Vagina (tissue), 2 donors: ENCODE results near the gene SGPP2. TPM values are rescaled to one million over a fixed set of nuclear protein-coding genes. Genes with fewer than 3 reads are reported as not detected.
A peak's percentile ranks its signal among the peaks of the same experiment; 100 is the strongest.
"Not testable (repeated sequence)": the region's sequence is repeated elsewhere in the genome, so short reads cannot be mapped to it uniquely, and the experiment has no call there.

ENCODE experiments used
- DNase-seq, 2 donors: peaks; one replicate each; pipeline ENCODE4 v3.0.0-alpha.2; 2017; ENCODE audit errors: extremely low spot score in 2 of 2
- H3K27ac ChIP-seq: fragments of 200-600 bp; sonication (generic); one replicate; pipeline ENCODE4 v1.5.1; 2019
- H3K27me3 ChIP-seq: fragments of 200-600 bp; sonication (generic); one replicate; pipeline ENCODE4 v1.5.1; 2019
- H3K36me3 ChIP-seq, 2 donors: fragments of 200-600 bp; sonication (generic); one replicate each; pipeline ENCODE4 v1.5.1; 2017 to 2019
- H3K4me1 ChIP-seq: fragments of 200-600 bp; sonication (generic); one replicate; pipeline ENCODE4 v1.5.1; 2019
- H3K4me3 ChIP-seq, 2 donors: fragments of 200-600 bp; sonication (generic); 1 replicate in 1 of 2; 2 replicates in 1 of 2; pipeline ENCODE4 v1.5.1; 2016 to 2019
- H3K9me3 ChIP-seq: fragments of 200-600 bp; sonication (generic); one replicate; pipeline ENCODE4 v1.5.1; 2019
- CTCF ChIP-seq, 3 experiments: fragments of 450-650 bp in 2 of 3; fragments of 200-600 bp in 1 of 3; sonication (generic) in 1 of 3; IDR thresholded peaks; one replicate each; pipeline ENCODE4 v1.5.1; 2017 to 2019; ENCODE audit warnings: antibody characterized with exemption in 3 of 3, mild to moderate bottlenecking in 2 of 3, moderate library complexity in 2 of 3
- POLR2A ChIP-seq, 2 donors: fragments of 450-650 bp; IDR thresholded peaks; one replicate each; pipeline ENCODE4 v1.6.1; 2017; ENCODE audit warnings: antibody characterized with exemption in 2 of 2, mild to moderate bottlenecking in 2 of 2, moderate library complexity in 2 of 2
- POLR2AphosphoS5 ChIP-seq, 2 donors: sonication (generic); formaldehyde crosslinking; IDR thresholded peaks; one replicate each; pipeline ENCODE4 v1.9.0; 2017; ENCODE audit warnings: antibody characterized with exemption in 2 of 2, mild to moderate bottlenecking in 2 of 2, low read depth in 1 of 2; ENCODE audit not compliant: insufficient read depth in 1 of 2
- intact Hi-C: fragments of 100-400 bp; cut with DNase I; formaldehyde crosslinking; loops from one replicate; pipeline ENCODE4 v1.15.1; 2023
- total RNA-seq: library from RNA; depleted of rRNA; stranded (reverse); fragments of >200 nt; gene quantifications from one replicate; pipeline ENCODE4 v1.2.3, GENCODE V29; 2016

The SGPP2 gene
- total RNA-seq, 1 donor from 2014 or later: 24.8 TPM

- TF ChIP-seq POLR2A (IDR thresholded peaks at IDR 0.05): no peak
- TF ChIP-seq POLR2AphosphoS5 (IDR thresholded peaks at IDR 0.05; ENCODE audit: insufficient read depth in 1 of 2, low read depth in 1 of 2): no peak
- no peaks in the 10 kb centered on the region for H3K27me3 ChIP-seq
These were observed 9.2 kb downstream of the SGPP2 start for GRCh38 chr2:222433332-222434173.

DNA sequence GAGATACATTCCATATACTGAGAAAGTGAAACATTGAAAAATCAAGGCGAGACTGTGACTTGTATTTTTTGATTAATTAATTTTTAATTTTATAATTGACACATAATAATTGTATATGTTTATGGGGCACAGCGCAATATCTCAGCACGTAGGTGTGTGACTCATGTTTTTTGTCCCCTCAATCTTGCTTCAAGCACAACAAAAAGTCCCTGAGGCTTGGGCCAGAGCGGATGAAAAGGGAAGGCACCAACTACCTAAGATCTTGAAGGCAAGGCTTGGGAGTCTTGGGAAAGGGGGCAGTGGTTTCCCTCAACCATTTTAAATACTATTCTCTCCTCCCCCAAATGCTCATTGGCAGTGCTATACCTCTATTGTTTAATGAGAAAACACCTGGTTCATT lies 9.9 kb downstream of the SGPP2 start:
- Histone ChIP-seq H3K27ac (no peak overlapping the region), H3K27me3 (no peaks in the 10 kb centered on the region), H3K4me1 (no peaks in the 10 kb centered on the region), H3K9me3 (no peaks in the 10 kb centered on the region), H3K4me3 (no peak overlapping the region), H3K36me3 (no peaks in the 10 kb centered on the region)
- TF ChIP-seq POLR2AphosphoS5 (IDR thresholded peaks at IDR 0.05; ENCODE audit: insufficient read depth in 1 of 2, low read depth in 1 of 2) (no peak), CTCF (IDR thresholded peaks at IDR 0.05) (no peak), POLR2A (IDR thresholded peaks at IDR 0.05) (no peak)
- peak in 1 of 2 donors; percentile 16 for DNase-seq
- intact Hi-C loops: no loop called here

More at GRCh38 chr2:222433332-222434173, 9.2 kb downstream of the SGPP2 start:
- no peak overlapping the region for H3K27ac ChIP-seq
- DNase-seq: peak in 1 of 2 donors; percentile 81
- no peaks in the 10 kb centered on the region for H3K9me3 ChIP-seq
- H3K36me3 ChIP-seq: no peaks in the 10 kb centered on the region
- intact Hi-C loops: no loop called here
- H3K4me1 ChIP-seq: no peaks in the 10 kb centered on the region
- no peak overlapping the region for H3K4me3 ChIP-seq

GRCh38 chr2:222435400-222436039 lies 11.2 kb downstream of the SGPP2 start:
- DNase-seq, H3K4me1 ChIP-seq, H3K36me3 ChIP-seq, H3K4me3 ChIP-seq, H3K27me3 ChIP-seq, intact Hi-C loops, H3K27ac ChIP-seq, H3K9me3 ChIP-seq: not testable (repeated sequence)
- peak in 1 of 2 donors; percentile 28 for TF ChIP-seq POLR2AphosphoS5 (IDR thresholded peaks at IDR 0.05; ENCODE audit: insufficient read depth in 1 of 2, low read depth in 1 of 2)

DNA sequence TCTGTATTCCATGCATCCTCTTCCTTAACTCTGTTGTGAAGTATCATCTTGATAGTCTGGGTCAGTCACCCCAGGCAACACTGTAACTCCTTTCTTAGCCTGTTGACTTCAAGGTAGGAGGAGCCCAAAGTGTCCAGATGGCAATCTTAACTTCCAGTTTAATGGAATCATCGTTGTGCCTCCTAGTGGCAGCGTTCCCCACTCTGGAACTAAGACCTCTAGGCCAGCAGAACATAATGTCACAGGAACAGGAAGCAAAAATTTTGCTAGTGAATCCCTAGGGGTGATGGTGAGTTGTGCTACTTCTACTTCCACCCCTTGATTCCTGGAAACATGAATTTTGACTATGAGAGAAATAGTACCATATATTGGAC lies 11.7 kb downstream of the SGPP2 start:
- H3K36me3 ChIP-seq: no peaks in the 10 kb centered on the region
- H3K4me3 ChIP-seq: no peak overlapping the region
- no peaks in the 10 kb centered on the region for H3K9me3 ChIP-seq
- intact Hi-C loops: no loop called here
- H3K27me3 ChIP-seq: no peaks in the 10 kb centered on the region
- TF ChIP-seq CTCF (IDR thresholded peaks at IDR 0.05) (no peak), POLR2AphosphoS5 (IDR thresholded peaks at IDR 0.05; ENCODE audit: insufficient read depth in 1 of 2, low read depth in 1 of 2) (no peak), POLR2A (IDR thresholded peaks at IDR 0.05) (no peak)
- no peak overlapping the region for H3K27ac ChIP-seq
- no peaks in the 10 kb centered on the region for H3K4me1 ChIP-seq
- peak in 1 of 2 donors; percentile 14 for DNase-seq

DNA sequence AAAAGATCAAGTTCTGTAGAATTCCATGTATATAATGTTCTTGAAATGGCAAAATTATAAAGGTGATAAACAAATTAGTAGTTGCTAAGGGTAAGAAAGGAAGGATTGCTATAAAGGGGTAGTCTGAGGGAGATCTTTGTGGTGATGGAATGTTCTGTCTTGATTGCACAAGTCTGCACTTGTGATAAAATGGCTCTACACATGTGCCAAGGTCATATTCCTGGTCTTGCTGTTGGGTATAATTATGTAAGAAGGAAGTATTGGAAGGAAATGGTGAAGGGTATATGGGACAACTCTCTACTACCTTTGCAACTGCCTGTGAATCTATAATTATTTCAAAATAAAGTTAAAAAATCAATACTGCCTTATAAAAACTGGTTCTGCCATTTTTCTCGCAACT lies 15.3 kb downstream of the SGPP2 start:
- no peak for DNase-seq
- intact Hi-C loops: no loop called here
- Histone ChIP-seq H3K4me3 (no peak overlapping the region), H3K27me3 (no peaks in the 10 kb centered on the region), H3K36me3 (no peaks in the 10 kb centered on the region), H3K4me1 (no peaks in the 10 kb centered on the region), H3K9me3 (no peaks in the 10 kb centered on the region), H3K27ac (no peak overlapping the region)
- TF ChIP-seq POLR2A (IDR thresholded peaks at IDR 0.05) (no peak), POLR2AphosphoS5 (IDR thresholded peaks at IDR 0.05; ENCODE audit: insufficient read depth in 1 of 2, low read depth in 1 of 2) (no peak), CTCF (IDR thresholded peaks at IDR 0.05) (no peak)
